ENCODE data around the gene SLC7A14.

Gene SLC7A14

GRCh38 chr3:170482199-170482598 lies 103.7 kb downstream of the SLC7A14 start:
- H3K27ac ChIP-seq = no peak overlapping the region
- no peak for TF ChIP-seq CTCF (conservative IDR thresholded peaks at IDR 0.05)

GRCh38 chr3:170480111-170480510 lies 105.8 kb downstream of the SLC7A14 start:
- H3K27ac ChIP-seq = no peak overlapping the region
- no peak for TF ChIP-seq CTCF (conservative IDR thresholded peaks at IDR 0.05)

GRCh38 chr3:170477395-170477794 lies 108.5 kb downstream of the SLC7A14 start:
- TF ChIP-seq CTCF (conservative IDR thresholded peaks at IDR 0.05) = no peak
- no peak overlapping the region for H3K27ac ChIP-seq

GRCh38 chr3:170476291-170476690 lies 109.6 kb downstream of the SLC7A14 start:
- no peak for TF ChIP-seq CTCF (conservative IDR thresholded peaks at IDR 0.05)
- no peak overlapping the region for H3K27ac ChIP-seq

GRCh38 chr3:170475092-170475685 lies 110.7 kb downstream of the SLC7A14 start:
- H3K27ac ChIP-seq = no peak overlapping the region
- no peak for TF ChIP-seq CTCF (conservative IDR thresholded peaks at IDR 0.05)

GRCh38 chr3:170473358-170473757 lies 112.5 kb downstream of the SLC7A14 start:
- no peak overlapping the region for H3K27ac ChIP-seq
- no peak for TF ChIP-seq CTCF (conservative IDR thresholded peaks at IDR 0.05)

GRCh38 chr3:170471149-170471548 lies 114.7 kb downstream of the SLC7A14 start:
- no peak for TF ChIP-seq CTCF (conservative IDR thresholded peaks at IDR 0.05)

More at GRCh38 chr3:170471149-170471548, 114.7 kb downstream of the SLC7A14 start:
- H3K27ac ChIP-seq = no peak overlapping the region

All from VCaP (cell line).